Prostate gland (tissue), 2 donors: ENCODE results near the gene PLXNB1.

Source experiments
- CTCF ChIP-seq, 4 experiments: fragments of 200-600 bp in 2 of 4; fragments of 450-650 bp in 2 of 4; sonication (generic) in 2 of 4; IDR thresholded peaks; 1 replicate in 3 of 4; 2 replicates in 1 of 4; pipeline ENCODE4 v1.5.1; 2016 to 2019; ENCODE audit warnings: antibody characterized with exemption in 4 of 4, mild to moderate bottlenecking in 2 of 4, moderate library complexity in 2 of 4
- POLR2A ChIP-seq: fragments of 450-650 bp; IDR thresholded peaks from one replicate; pipeline ENCODE4 v1.6.1; 2016; ENCODE audit warnings: antibody characterized with exemption, mild to moderate bottlenecking

DNA sequence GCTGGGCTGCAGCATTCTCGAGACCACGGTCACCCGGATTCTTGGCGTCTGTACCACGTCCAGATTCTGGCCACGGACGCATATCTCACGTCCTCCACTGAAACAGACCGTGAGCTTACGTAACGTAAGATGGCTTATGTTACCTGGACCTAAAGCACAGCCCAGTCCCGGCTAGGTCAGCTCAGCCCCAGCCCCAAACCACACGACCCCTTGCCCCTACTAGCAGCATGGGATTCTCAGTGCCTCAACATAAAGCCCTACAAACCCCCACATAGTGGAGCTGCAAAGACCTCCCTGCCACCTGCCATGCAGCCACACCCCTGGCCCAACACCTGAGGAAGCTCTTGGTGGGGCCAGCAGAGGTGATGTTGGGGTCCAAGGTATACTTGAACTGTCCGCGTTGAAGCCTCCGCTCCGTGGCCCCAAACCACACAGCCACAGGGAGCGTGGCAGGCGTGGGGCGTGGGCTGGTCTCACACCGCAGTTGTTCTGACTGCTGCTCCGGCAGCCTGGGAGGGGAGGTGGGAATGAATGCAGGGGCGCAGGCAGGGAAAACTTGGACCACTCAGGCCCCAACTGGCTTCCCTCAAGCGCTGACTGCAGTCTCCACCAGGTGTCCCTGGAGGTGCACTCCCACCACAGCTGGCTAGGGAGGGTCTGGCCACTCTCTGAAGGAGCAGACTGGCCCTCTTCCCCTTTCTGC is 14.5 kb downstream of the PLXNB1 start:
- TF ChIP-seq CTCF (IDR thresholded peaks at IDR 0.05) (no peak), POLR2A (no peak)
